DND-41 (cell line): ENCODE measurements around the gene GFOD1.

Experiments
- CTCF ChIP-seq: IDR thresholded peaks from 2 replicates; pipeline ENCODE4 v1.5.1; 2012; ENCODE audit warnings: borderline replicate concordance, low read length, moderate library complexity, mild to moderate bottlenecking; ENCODE audit not compliant: poor library complexity, severe bottlenecking; ENCODE audit errors: extremely low read depth
- EZH2 ChIP-seq: IDR thresholded peaks from 3 replicates; pipeline ENCODE4 v1.6.1; 2012; ENCODE audit warnings: borderline replicate concordance, low read depth, mild to moderate bottlenecking, moderate library complexity, low read length, inconsistent platforms; ENCODE audit not compliant: severe bottlenecking

- TF ChIP-seq CTCF (no peak), EZH2 (no peak)
These were observed 855 bp upstream of the GFOD1 start for GRCh38 chr6:13488015-13488895.
